SK-N-SH (cell line): ENCODE data around the gene RXFP3.

Experiments
- EP300 ChIP-seq, 2 experiments: IDR thresholded peaks; 2 replicates each; pipeline versions ENCODE4 v1.4.0 to v1.6.1; 2012; ENCODE audit warnings: borderline replicate concordance in 1 of 2, low read depth in 1 of 2, low read length in 1 of 2
- EZH2phosphoT487 ChIP-seq: fragments of 200-600 bp; sonication (generic); IDR thresholded peaks from 2 replicates; pipeline ENCODE4 v1.6.1; 2017; ENCODE audit warnings: low read depth, mixed run types, mild to moderate bottlenecking, antibody characterized with exemption, moderate library complexity, borderline replicate concordance
- RFX5 ChIP-seq: IDR thresholded peaks from 2 replicates; pipeline ENCODE4 v1.6.1; 2012; ENCODE audit warnings: mild to moderate bottlenecking, improper control_type of control experiment, low read length

- TF ChIP-seq RFX5 (no peak), EP300 (IDR thresholded peaks at IDR 0.05; ENCODE audit: borderline replicate concordance in 1 of 2, low read depth in 1 of 2, low read length in 1 of 2) (no peak), EZH2phosphoT487 (no peak)
Observed at GRCh38 chr5:33938881-33939280, 2.7 kb downstream of the RXFP3 start.
